GOT3 (cell line): Measurements from ENCODE around the gene GOLGA8M.
"Not testable (repeated sequence)": the region's sequence is repeated elsewhere in the genome, so short reads cannot be mapped to it uniquely, and the experiment has no call there.

Experiments
- DNase-seq: peaks from one replicate; lab custom pipeline; 2025; ENCODE audit warnings: mixed read lengths; lab: John Stamatoyannopoulos, UW

The GOLGA8M gene, protein sequence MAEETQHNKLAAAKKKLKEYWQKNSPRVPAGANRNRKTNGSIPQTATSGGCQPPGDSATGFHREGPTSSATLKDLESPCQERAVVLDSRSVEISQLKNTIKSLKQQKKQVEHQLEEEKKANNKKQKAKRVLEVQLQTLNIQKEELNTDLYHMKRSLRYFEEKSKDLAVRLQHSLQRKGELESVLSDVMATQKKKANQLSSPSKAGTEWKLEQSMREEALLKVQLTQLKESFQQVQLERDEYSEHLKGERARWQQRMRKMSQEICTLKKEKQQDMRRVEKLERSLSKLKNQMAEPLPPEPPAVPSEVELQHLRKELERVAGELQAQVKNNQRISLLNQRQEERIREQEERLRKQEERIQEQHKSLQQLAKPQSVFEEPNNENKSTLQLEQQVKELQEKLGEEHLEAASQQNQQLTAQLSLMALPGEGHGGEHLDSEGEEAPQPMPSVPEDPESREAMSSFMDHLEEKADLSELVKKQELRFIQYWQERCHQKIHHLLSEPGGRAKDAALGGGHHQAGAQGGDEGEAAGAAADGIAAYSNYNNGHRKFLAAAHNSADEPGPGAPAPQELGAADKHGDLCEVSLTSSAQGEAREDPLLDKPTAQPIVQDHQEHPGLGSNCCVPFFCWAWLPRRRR

DNA sequence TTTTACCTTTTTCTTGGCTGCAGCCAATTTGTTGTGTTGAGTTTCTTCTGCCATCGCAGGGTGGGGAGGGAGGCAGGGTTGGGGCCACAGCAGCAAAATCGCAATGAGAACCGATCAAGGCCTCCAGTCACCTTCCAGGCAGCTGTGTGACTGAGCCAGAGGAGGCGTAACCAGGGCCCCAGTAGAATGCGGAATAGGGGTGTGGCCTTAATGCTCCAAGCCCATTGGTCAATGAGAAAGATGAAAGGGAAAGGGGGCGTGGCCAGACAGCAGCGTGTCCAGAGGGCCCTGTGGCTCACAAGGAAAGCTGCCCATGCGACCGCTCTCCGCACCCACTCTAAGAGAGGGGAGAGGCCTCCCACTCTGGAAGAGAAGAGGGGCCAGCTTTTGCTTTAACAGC is at the start of gene GOLGA8M:
Gene GOLGA8M (minus strand): TSS at position 152 of the 400 bp plus-strand sequence. CDS start 98 bp downstream, at position 54.
- not testable (repeated sequence) for DNase-seq

DNA sequence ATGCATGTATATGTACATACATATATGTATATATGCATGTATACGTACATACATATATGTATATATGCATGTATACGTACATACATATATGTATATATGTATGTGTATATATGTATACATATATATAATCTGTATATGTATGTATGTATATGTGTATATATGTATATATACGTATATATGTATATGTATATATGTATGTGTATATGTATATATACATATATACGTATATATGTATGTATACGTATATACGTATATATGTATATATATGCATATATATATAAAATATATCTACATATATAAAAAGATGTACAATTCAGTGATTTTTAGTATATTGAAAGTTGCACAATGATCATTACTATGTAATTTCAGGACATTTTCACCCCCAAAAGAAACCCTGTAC is 30.7 kb upstream of the GOLGA8M start:
- not testable (repeated sequence) for DNase-seq

DNA sequence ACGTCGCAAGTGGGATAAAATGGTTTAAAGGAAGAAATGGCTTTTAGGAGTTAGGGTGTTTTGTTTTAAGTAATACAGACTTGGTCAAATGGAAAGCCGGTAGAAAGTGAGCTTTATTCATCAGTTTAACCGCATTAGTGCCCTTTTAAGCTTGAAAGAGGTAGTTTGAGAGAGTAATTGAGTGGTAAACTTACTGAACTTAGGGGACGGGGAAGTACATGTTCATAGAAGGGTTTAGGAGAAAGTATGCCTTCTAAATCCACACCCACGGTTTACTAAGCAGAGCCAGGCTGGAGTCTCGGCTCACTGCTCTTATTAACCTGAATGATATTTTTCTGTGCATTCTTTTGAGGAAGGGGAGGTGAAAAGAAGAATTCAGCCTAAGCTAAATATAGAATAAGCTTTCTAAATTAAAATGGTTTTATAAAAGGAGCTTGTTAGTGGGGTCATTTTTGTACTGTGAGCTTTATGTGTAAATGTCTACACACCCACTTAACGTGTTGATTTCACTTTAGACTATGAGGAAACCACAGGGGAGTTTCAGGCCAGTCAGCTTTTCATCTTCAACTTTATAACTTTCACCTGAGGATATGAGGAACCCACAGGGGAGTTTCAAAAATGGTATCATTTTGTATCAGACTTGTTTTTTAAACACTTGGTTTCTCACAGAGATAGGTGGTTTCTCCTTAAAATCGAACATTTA is 26.5 kb upstream of the GOLGA8M start:
- DNase-seq: not testable (repeated sequence)

DNA sequence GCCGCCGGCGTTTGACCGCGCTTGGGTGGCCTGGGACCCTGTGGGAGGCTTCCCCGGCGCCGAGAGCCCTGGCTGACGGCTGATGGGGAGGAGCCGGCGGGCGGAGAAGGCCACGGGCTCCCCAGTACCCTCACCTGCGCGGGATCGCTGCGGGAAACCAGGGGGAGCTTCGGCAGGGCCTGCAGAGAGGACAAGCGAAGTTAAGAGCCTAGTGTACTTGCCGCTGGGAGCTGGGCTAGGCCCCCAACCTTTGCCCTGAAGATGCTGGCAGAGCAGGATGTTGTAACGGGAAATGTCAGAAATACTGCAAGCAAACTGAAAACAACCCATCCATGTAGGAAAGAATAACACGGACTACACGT is 26.0 kb upstream of the GOLGA8M start:
- not testable (repeated sequence) for DNase-seq

DNA sequence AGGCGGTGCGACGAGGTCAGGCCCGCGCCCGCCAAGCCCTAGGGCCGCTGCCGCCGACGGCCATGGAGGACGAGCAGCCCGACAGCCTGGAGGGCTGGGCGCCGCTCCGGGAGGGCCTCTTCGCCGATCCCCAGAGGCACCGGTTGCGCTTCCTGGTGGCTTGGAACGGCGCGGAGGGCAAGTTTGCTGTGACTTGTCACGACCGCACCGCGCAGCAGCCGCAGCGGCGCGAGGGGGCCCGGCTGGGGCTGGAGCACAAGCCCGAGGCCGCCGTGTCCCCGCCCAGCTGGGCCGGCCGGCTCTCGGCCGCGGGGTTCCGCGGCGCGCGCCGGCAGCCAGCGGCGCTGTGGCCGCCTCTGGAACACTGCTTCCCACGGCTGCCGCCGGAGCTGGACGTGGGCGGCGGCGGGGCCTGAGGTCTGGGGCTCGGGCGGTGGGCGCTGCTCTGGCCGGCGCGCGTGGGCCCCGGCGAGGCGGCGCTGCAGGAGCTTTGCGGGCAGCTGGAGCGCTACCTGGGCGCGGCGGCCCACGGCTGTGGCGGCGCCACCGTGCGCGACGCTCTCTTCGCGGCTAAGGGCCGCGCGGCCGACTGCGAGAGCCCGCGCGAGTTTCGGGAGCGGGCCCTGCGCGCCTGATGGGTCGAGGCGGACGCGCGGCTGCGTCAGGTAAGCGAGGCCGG is 25.4 kb upstream of the GOLGA8M start:
- peak; percentile 5 for DNase-seq

DNA sequence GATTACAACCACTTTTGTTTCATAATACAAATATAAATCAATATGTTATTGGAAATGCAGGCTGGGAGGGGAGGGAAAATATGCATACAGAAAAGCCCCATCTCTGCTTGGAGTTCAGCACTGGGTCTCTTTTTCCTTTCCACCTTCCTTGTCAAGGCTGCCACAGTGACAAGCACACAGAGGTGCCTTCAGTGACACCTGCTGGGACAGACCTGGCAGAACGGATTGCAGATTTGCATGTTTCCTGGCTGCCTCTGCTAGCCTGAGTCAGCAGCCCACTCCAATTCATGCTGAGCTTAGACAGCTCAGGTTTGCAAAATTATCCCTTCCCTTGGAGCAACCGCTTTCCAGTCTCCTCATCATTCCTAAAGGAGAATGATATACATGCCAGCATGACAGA is 15.8 kb upstream of the GOLGA8M start:
- not testable (repeated sequence) for DNase-seq

DNA sequence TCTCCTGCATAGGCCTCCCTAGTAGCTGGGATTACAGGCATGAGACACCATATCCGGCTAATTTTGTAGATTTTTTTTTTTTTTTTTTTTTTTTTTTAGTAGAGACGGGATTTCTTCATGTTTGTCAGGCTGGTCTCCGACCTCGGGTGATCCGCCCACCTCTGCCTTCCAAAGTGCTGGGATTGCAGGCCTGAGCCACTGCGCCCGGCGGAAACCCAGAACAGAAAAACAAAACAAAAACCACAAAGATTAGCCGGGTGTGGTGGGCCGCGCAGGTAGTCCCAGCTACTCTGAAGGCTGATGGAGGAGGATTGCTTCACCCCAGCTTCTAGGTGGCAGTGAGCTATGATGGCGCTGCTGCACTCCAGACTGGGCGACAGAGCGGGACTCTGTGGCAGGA is 14.8 kb upstream of the GOLGA8M start:
- DNase-seq: not testable (repeated sequence)

DNA sequence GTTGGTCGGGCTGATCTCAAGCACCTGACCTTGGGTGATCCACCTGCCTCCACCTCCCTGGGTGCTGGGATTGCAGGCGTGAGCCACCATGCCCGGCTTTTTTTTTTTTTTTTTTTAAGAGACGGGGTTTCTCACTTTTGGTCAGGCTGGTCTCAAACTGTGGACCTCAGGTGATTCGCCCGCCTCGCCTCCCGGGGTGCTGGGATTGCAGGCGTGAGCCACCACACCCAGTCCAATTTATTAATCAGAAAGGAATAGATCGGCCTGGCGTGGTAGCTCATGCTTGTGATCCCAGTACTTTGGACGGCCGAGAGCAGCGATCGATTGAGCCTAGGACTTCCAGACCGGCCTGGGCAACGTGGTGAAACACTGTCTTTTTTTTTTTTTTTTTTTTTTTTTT is 13.9 kb upstream of the GOLGA8M start:
- no peak for DNase-seq

DNA sequence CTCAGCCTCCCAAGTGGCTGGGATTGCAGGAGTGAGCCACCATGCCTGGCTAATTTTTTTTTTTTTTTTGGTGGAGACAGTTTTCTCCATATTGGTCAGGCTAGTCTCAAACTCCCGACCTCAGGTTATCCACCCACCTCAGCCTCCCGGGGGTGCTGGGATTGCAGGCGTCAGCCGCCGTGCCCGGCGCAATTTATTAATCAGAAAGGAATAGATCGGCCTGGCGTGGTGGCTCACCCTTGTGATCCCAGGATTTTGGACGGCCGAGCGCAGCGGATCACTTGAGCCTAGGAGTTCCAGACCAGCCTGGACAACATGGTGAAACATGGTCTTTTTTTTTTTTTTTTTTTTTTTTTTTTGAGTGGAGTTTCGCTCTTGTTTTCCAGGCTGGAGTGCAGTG is 13.3 kb upstream of the GOLGA8M start:
- DNase-seq: no peak

DNA sequence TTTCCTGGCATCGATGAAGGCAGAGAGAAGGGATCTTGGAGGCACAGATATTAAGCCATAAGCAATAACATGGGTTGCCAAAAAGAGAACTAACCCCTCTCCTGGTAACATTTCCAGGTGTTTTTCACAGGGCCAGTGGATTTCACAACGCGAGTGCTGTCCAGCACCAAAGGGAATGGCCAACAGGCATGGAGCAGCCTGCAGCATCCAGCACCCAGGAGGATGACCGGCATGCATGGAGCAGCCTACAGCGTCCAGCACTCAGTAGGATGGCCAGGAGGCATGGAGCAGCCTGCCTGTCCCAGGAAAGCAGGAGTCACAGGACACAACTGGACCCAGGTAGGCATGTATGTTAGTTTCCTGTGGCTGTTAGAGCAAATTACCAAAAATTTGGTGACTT is 11.8 kb upstream of the GOLGA8M start:
- DNase-seq: not testable (repeated sequence)

DNA sequence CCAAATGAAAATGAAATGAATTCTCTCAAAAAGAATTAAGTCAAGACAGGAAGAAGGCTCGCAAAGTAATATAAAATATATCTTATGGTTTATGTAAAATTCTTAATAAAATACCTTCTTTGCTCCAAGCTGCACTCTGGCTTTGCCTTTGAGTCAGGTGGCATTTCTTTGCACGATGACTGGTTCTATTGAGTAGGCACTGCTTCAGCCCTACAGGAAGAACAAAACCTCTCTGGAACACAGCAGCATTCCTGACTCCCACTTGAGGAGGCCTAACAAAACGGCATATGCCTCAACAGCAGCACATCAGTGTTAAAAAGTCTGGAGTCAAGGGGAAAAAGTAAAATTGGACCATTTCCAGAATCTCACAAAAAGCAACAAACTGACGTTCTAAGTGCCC is 7.4 kb upstream of the GOLGA8M start:
- not testable (repeated sequence) for DNase-seq

DNA sequence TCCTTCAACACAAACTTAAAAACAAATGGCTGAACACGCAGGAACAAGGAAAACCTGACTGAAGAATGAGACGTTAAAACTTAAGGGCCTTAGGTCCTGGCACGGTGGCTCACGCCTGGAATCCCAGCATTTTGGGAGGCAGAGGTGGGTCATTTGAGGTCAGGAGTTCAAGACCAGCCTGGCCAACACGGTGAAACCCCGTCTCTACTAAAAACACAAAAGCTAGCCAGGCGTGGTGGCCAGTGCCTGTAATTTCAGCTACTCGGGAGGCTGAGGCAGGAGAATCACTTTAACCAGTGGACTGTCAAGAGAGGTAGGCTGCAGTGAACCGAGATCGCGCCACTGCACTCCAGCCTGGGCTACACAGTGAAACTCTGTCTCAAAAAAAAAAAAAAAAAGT is 6.4 kb upstream of the GOLGA8M start:
- not testable (repeated sequence) for DNase-seq

DNA sequence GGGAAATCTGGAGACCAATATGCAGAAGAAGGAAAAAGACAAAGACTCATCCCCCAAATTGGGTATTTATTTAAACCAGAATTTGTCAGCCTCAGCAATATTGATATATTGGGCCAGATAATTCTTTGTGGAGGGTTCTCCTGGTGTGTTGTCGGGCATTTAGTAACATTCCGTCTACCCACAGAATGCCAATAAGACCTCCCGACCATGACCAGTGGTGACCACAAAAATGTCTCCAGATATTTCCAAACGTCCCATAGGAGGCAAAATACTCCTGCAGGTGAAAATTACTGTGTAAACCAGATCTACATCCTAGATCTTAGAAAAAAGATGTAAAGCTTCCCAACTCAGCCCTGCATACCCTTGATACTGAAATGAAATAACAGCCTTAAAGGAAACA is 2.0 kb upstream of the GOLGA8M start:
- not testable (repeated sequence) for DNase-seq

DNA sequence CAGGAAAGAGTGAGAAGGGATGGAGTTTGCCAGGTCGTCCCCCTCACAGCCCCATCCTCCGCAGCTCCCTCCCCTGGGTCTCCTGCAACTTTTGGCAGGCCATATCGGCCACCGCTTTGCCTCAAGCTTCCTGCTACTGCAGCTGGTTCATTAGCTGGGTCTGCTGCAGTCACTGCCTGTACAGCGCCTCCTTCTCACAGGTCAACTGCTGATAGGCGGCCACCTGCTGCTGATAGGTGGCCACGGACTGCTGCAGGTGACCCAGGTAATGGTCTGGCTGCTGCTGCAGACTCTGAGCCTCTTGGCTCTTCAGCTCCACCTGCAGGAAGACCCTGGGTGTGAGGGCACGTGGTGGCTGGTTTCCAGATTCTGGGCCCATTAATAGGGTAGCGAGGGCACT is 8.3 kb downstream of the GOLGA8M start:
- not testable (repeated sequence) for DNase-seq

DNA sequence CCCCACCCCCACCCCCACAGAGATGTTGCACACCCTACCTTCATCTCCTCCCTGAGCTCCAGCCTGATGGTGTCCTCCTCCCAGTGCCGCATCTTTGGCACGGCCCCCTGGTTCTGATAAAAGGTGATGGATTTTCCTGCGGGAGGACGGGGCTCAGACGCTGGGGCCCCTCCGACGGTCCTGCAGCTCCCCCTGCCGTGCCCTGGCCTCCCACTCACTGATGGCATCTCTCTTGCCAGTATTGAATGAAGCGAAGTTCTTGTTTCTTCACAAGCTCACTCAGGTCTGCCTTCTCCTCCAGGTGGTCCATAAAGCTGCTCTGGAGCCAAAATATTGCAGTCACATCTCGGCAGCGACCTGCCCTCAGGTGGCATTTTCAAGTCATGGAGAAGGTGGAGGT is 9.8 kb downstream of the GOLGA8M start:
- not testable (repeated sequence) for DNase-seq

DNA sequence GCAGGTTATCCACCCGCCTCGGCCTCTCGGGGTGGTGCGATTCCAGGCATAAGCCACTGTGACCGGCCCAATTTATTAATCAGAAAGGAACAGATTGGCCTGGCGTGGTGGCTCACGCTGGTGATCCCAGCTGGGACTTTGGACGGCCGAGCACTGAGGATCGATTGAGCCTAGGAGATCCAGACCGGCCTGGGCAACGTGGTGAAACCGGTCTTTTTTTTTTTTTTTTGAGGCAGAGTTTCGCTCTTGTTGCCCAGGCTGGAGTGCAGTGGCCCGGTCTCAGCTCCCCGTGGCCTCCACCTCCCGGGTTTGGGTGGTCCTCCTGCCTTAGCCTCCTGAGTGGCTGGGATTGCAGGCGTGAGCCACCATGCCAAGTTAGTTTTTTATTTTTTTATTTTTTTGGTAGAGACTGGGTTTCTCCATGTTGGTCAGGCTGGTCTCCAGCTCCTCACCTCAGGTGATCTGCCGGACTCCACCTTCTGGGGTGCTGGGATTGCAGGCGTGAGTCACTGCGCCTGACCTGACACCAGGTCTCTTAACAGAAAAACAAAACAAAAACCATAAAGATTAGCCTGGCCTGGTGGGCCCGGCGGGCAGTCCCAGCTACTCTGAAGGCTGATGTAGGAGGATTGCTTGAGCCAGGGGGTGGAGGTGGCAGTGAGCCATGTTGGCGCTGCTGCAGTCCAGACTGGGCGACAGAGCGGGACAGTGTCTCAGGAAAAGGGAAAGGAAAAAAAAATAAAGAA is 18.0 kb downstream of the GOLGA8M start:
- DNase-seq: not testable (repeated sequence)

DNA sequence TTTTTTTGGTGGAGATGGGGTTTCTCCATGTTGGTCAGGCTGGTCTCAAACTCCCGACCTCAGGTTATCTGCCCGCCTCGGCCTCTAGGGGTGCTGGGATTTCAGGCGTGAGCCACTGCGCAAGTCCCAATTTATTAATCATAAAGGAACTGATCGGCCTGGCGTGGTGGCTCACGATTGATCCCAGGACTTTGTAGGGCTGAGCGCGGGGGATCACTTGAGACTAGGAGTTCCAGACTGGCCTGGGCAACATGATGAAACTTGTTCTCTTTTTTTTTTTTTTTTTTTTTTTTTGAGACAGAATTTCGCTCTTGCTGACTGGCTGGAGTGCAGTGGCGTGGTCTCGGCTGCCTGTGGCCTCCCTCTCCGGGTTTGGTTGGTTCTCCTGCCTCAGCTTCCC is 19.2 kb downstream of the GOLGA8M start:
- not testable (repeated sequence) for DNase-seq

DNA sequence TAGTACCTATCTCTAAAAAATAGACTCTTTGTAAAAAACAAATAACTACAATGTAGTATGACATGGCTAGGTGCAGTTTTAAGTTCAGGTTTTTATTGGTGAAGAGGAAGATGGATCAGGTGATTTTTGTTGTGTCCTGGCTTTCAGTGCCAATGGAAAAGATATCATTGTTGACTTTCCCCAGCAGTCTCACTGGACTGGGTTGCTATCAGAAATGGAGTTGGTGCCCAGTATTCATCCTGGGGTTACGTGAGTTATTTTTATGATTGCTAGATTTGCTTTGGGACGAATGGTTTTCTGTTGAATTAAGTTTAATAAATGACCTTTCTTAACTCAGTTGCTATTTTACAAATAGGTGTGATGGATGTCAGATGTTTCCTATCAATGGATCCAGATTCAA is 38.7 kb downstream of the GOLGA8M start:
- not testable (repeated sequence) for DNase-seq

DNA sequence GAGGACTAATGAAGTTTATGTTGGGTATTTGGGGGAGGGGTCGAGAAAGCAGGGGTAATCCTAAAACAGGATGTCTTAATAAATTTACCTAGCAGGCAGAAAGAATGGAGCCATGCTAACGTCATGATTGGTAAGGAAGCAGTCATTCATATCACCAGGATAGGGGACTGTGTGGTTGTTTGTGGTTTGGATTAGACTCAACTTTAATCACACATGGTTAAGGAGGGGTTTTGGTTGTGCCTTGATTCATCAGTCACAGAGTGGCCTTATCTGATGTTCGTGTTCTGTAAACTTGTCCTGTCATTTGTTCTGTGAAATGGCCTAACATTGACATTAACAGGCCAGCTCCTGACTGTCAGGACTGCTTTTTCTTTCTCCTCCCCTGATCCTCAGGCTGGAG is 40.1 kb downstream of the GOLGA8M start:
- not testable (repeated sequence) for DNase-seq

DNA sequence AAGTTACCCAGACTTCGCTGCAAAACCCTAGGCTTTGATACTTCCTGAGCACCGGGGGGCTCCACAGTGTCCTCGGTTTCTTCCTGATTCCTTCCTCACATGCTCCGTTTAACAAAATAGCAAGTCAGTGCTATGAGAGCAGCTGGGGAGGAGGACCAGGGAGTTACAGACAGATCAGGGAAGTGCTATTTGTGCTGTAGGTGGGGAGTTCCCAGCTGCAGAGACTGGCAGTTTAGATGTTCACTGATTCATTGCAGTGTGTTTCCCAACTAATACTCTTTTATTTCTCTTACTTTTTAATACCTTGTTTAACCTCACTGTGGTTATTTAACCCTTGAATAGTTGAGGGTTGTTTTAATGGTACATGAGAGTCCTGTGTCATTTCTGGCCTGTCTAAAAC is 45.8 kb downstream of the GOLGA8M start:
- not testable (repeated sequence) for DNase-seq

DNA sequence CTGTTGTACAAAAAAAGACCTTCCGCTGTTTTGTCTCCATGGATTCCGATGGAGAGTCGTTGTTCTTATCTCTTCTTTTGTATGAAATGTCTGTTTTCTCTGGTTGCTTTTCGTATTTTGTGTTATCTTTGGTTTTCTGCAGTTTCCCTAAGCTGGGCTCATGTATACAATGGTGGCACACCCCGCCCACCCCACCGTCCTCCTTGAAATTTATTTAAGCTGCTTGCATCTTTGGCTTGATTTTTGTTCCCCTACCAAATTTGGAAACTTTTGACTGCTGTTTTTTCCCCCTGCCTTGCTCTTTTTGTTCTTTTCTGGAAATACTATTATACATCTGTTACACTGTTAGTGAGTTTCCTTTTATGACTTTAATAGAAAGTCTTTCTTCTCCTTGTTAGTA is 47.6 kb downstream of the GOLGA8M start:
- DNase-seq: not testable (repeated sequence)
